H1 (cell line): ENCODE measurements around the gene UBE2D2. TPM values are rescaled to one million over a fixed set of nuclear protein-coding genes. Genes with fewer than 3 reads are reported as not detected.
"Not testable (repeated sequence)": the region's sequence is repeated elsewhere in the genome, so short reads cannot be mapped to it uniquely, and the experiment has no call there.

Source experiments
- CTCF ChIA-PET: fragments of 300-600 bp; sonication (Branson Sonifier 250); formaldehyde crosslinking; loops from one replicate; lab custom pipeline; 2021; ENCODE audit not compliant: partially characterized antibody; lab: Charles Lee
- POLR2A ChIA-PET: fragments of 300-600 bp; sonication (Branson Sonifier 250); formaldehyde crosslinking; loops from one replicate; lab custom pipeline; 2021; ENCODE audit warnings: inconsistent platforms; ENCODE audit not compliant: partially characterized antibody; lab: Charles Lee
- DNase-seq, 2 experiments: peaks; one replicate each; pipeline versions ENCODE4 v3.0.0 to v3.0.0-alpha.2; 2010 to 2022; ENCODE audit warnings: low spot score in 2 of 2, low read depth in 1 of 2, mixed read lengths in 1 of 2
- FAIRE-seq: peaks from 2 replicates; lab custom pipeline; 2011; peaks lifted over from hg19 to GRCh38; lab: Jason Lieb, UNC
- H2AFZ ChIP-seq: 2 replicates; pipeline ENCODE4 v1.8.1; 2012; ENCODE audit warnings: low read length, inconsistent platforms
- H2AK5ac ChIP-seq: 2 replicates; pipeline ENCODE4 v1.6.1; 2013; ENCODE audit warnings: low read depth, low read length
- H2BK120ac ChIP-seq: replicated peaks from 2 replicates; pipeline ENCODE3; 2013; ENCODE audit warnings: low read depth, low read length, inconsistent platforms
- H2BK12ac ChIP-seq: 2 replicates; pipeline ENCODE4 v1.6.1; 2013; ENCODE audit warnings: low read depth, low read length
- H2BK15ac ChIP-seq: 2 replicates; pipeline ENCODE4 v1.6.1; 2013; ENCODE audit warnings: low read length
- H2BK20ac ChIP-seq: 2 replicates; pipeline ENCODE4 v1.6.1; 2013; ENCODE audit warnings: low read length
- H2BK5ac ChIP-seq: 2 replicates; pipeline ENCODE4 v1.6.1; 2013; ENCODE audit warnings: low read depth, low read length
- H3K14ac ChIP-seq: 2 replicates; pipeline ENCODE4 v1.6.1; 2013; ENCODE audit warnings: inconsistent platforms; ENCODE audit not compliant: insufficient read length
- H3K18ac ChIP-seq: 2 replicates; pipeline ENCODE4 v1.6.1; 2013; ENCODE audit warnings: low read length; ENCODE audit errors: extremely low read depth
- H3K23ac ChIP-seq: 2 replicates; pipeline ENCODE4 v1.6.1; 2013; ENCODE audit warnings: inconsistent platforms; ENCODE audit not compliant: insufficient read length
- H3K23me2 ChIP-seq: 2 replicates; pipeline ENCODE4 v1.6.1; 2013; ENCODE audit warnings: low read depth, low read length
- H3K27ac ChIP-seq: 2 replicates; pipeline ENCODE4 v1.6.1; 2011; ENCODE audit warnings: low read depth, low read length, inconsistent platforms
- H3K27me3 ChIP-seq, 4 experiments: replicated peaks in 1 of 4; 1 replicate in 1 of 4; 2 replicates in 3 of 4; pipeline versions ENCODE4 v1.6.1 to v1.8.1; 2011 to 2013; ENCODE audit warnings: low read length in 3 of 4, mild to moderate bottlenecking in 3 of 4, inconsistent platforms in 2 of 4, mixed read lengths in 2 of 4, moderate library complexity in 1 of 4; ENCODE audit not compliant: control insufficient read depth in 3 of 4, insufficient read depth in 3 of 4; ENCODE audit errors: extremely low read depth in 1 of 4
- H3K36me3 ChIP-seq, 4 experiments: 2 replicates each; pipeline versions ENCODE4 v1.6.1 to v1.8.1; 2011 to 2013; ENCODE audit warnings: mild to moderate bottlenecking in 4 of 4, low read length in 3 of 4, moderate library complexity in 2 of 4, control low read depth in 1 of 4, inconsistent platforms in 1 of 4; ENCODE audit not compliant: insufficient read depth in 4 of 4, control insufficient read depth in 2 of 4
- H3K4ac ChIP-seq: replicated peaks from 2 replicates; pipeline ENCODE3; 2013; ENCODE audit warnings: low read length, low read depth, mixed read lengths, inconsistent platforms; ENCODE audit not compliant: insufficient read length
- H3K4me1 ChIP-seq, 4 experiments: replicated peaks in 1 of 4; 1 replicate in 1 of 4; 2 replicates in 3 of 4; pipeline versions ENCODE4 v1.6.1 to v1.8.1; 2011 to 2013; ENCODE audit warnings: low read length in 3 of 4, inconsistent platforms in 2 of 4, mixed read lengths in 1 of 4; ENCODE audit not compliant: insufficient read depth in 4 of 4, control insufficient read depth in 3 of 4
- H3K4me2 ChIP-seq, 2 experiments: 2 replicates each; pipeline versions ENCODE4 v1.6.1 to v1.8.1; 2011 to 2013; ENCODE audit warnings: low read depth in 2 of 2, low read length in 2 of 2, control low read depth in 1 of 2, inconsistent platforms in 1 of 2, mild to moderate bottlenecking in 1 of 2; ENCODE audit not compliant: insufficient read depth in 1 of 2
- H3K4me3 ChIP-seq, 4 experiments: fragments of 200-600, 300-600 bp in 1 of 4; sonication (generic), shearing (Covaris generic), sonication (Bioruptor Twin) in 1 of 4; 2 replicates each; pipeline versions ENCODE4 v1.5.1 to v1.8.1; 2011 to 2016; ENCODE audit warnings: low read length in 4 of 4, low read depth in 3 of 4, control low read depth in 2 of 4, inconsistent platforms in 2 of 4, mild to moderate bottlenecking in 2 of 4, mixed read lengths in 1 of 4, moderate library complexity in 1 of 4; ENCODE audit not compliant: insufficient read depth in 2 of 4; ENCODE audit errors: extremely low read depth in 1 of 4
- H3K56ac ChIP-seq: replicated peaks from 2 replicates; pipeline ENCODE3; 2013; ENCODE audit warnings: low read depth, mild to moderate bottlenecking, mixed read lengths, low read length, inconsistent platforms; ENCODE audit not compliant: insufficient read length
- H3K79me1 ChIP-seq: 2 replicates; pipeline ENCODE4 v1.6.1; 2013; ENCODE audit warnings: low read depth, low read length, control low read depth
- H3K79me2 ChIP-seq, 2 experiments: 2 replicates each; pipeline versions ENCODE4 v1.6.1 to v1.8.1; 2012 to 2013; ENCODE audit warnings: low read length in 2 of 2, mild to moderate bottlenecking in 2 of 2, inconsistent platforms in 1 of 2; ENCODE audit not compliant: insufficient read depth in 2 of 2, control insufficient read depth in 1 of 2
- H3K9ac ChIP-seq, 4 experiments: replicated peaks in 1 of 4; 1 replicate in 1 of 4; 2 replicates in 3 of 4; pipeline versions ENCODE4 v1.6.1 to v1.8.1; 2011 to 2013; ENCODE audit warnings: low read depth in 3 of 4, low read length in 3 of 4, control low read depth in 2 of 4, mild to moderate bottlenecking in 2 of 4, moderate library complexity in 2 of 4, inconsistent platforms in 1 of 4; ENCODE audit errors: extremely low read depth in 1 of 4
- H3K9me3 ChIP-seq, 2 experiments: 2 replicates each; pipeline versions ENCODE4 v1.6.1 to v1.8.1; 2012 to 2013; ENCODE audit warnings: mild to moderate bottlenecking in 2 of 2, moderate library complexity in 2 of 2, control low read depth in 1 of 2, inconsistent platforms in 1 of 2, low read depth in 1 of 2, low read length in 1 of 2, mixed read lengths in 1 of 2; ENCODE audit not compliant: insufficient read depth in 2 of 2
- H4K20me1 ChIP-seq, 2 experiments: replicated peaks in 1 of 2; 2 replicates each; pipeline versions ENCODE3 to v1.8.1; 2011 to 2013; ENCODE audit warnings: inconsistent platforms in 2 of 2, low read length in 2 of 2, mild to moderate bottlenecking in 1 of 2; ENCODE audit not compliant: insufficient read depth in 2 of 2, control insufficient read depth in 1 of 2
- H4K5ac ChIP-seq: 2 replicates; pipeline ENCODE4 v1.6.1; 2013; ENCODE audit warnings: low read length, low read depth, mixed read lengths, inconsistent platforms; ENCODE audit not compliant: insufficient read length
- H4K8ac ChIP-seq: 2 replicates; pipeline ENCODE4 v1.8.0; 2013; ENCODE audit warnings: mild to moderate bottlenecking, moderate library complexity, low read length, inconsistent platforms; ENCODE audit not compliant: insufficient read depth; ENCODE audit errors: extremely low read depth
- H4K91ac ChIP-seq: replicated peaks from 2 replicates; pipeline ENCODE3; 2013; ENCODE audit warnings: low read length, mixed read lengths, inconsistent platforms; ENCODE audit not compliant: insufficient read length
- WGBS, 2 experiments: shearing (Covaris generic) in 1 of 2; methylation state at CpG; one replicate each; pipeline versions ENCODE4 v1.1.6 to v1.1.7; 2013 to 2015; ENCODE audit warnings: low lambda C conversion rate in 2 of 2, mixed read lengths in 2 of 2, inconsistent platforms in 1 of 2, low coverage in 1 of 2, missing lambda C conversion rate in 1 of 2; ENCODE audit not compliant: insufficient replicate concordance in 2 of 2, insufficient coverage in 1 of 2, insufficient read length in 1 of 2; ENCODE audit errors: extremely low coverage in 1 of 2, missing lambda C conversion rate in 1 of 2; 5-methylcytosine and 5-hydroxymethylcytosine counted together
- polyA plus RNA-seq, 7 experiments: library from polyadenylated mRNA; depleted of rRNA in 3 of 7; stranded (reverse) in 5 of 7; unstranded in 2 of 7; fragments of >200 nt in 5 of 7; fragments of 200-250 nt in 2 of 7; gene quantifications; 1 replicate in 5 of 7; 2 replicates in 1 of 7; 4 replicates in 1 of 7; pipeline versions ENCODE4 v1.2.1 to v1.2.3, GENCODE V29; 2011 to 2013; ENCODE audit warnings: missing spikeins in 2 of 7, mixed read lengths in 2 of 7
- total RNA-seq: library from RNA; stranded (reverse); fragmentation: NEBNext Ultra II Directional; extraction: Animal tissue kit (Norgen Biotek cat#: 25700); gene quantifications from 2 replicates; pipeline ENCODE4 v1.2.1, GENCODE V29; 2021

UBE2D2 gene
- total and polyA plus RNA-seq, 2 of the 8 experiments (the other 6 are each of a cell fraction or from before 2014, with no cell fraction given): 66.9 to 203 TPM

- not testable (repeated sequence) for H2AK5ac ChIP-seq, H3K9me3 ChIP-seq, H3K4me3 ChIP-seq, H4K91ac ChIP-seq, H3K56ac ChIP-seq, H2BK15ac ChIP-seq, H2BK5ac ChIP-seq, H3K14ac ChIP-seq, H3K4me2 ChIP-seq, H2AFZ ChIP-seq, H2BK120ac ChIP-seq, H2BK12ac ChIP-seq, H4K20me1 ChIP-seq, H3K79me1 ChIP-seq, H3K4ac ChIP-seq, H4K5ac ChIP-seq, DNase-seq, H3K27ac ChIP-seq, H3K4me1 ChIP-seq, H3K23me2 ChIP-seq, H4K8ac ChIP-seq, H3K36me3 ChIP-seq, H3K18ac ChIP-seq, FAIRE-seq, H3K9ac ChIP-seq, H3K23ac ChIP-seq, H3K27me3 ChIP-seq, H2BK20ac ChIP-seq
- ChIA-PET POLR2A (interaction anchor here (0.6 to 1.6 kb wide), 3 partner anchors 13 to 269 kb away, joined by 3 to 5 read pairs (median 3); no protein-coding TSS in a partner anchor), CTCF (interaction anchor here (0.9 to 2.2 kb wide), 3 partner anchors 18 to 182 kb away, joined by 3 to 8 read pairs (median 3); no protein-coding TSS in a partner anchor)
- WGBS, 2 experiments: 87% methylated on average over 8 of the region's 8 CpGs; no CpG with 5 or more reads in 1 of the 2 experiments
- peaks cover 0 to 88% of the 10 kb centered on the region in 2 experiments; a peak in 3 of 4 replicates for H3K79me2 ChIP-seq
These were observed 31.9 kb downstream of the UBE2D2 start for GRCh38 chr5:139593076-139593475.
